ENCODE measurements around the gene UBAC2. TPM values are rescaled to one million over a fixed set of nuclear protein-coding genes. Genes with fewer than 3 reads are reported as not detected.
"Not testable (repeated sequence)": the region's sequence is repeated elsewhere in the genome, so short reads cannot be mapped to it uniquely, and the experiment has no call there.

UBAC2 gene
- total RNA-seq, 1 experiment from 2014 or later = 45.8 TPM

DNA sequence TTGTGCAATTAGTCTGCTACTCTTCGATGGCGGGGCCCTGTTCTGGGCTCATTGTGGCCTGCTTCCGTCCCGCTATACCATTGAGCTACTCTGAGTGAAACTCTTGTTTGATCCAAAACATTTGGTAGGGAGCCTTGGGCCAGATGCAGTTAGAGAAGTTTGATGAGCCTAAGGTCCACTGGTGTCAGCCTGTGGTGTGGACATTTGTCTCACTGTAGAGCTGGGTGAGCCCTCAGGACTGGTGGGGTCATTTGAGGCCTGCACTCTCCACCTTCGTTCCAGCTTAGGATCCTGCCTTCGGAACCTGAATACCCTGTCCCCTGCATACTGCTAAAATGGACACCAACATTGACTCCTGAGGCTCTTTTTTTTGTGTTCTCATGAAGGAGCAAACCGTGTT lies 6.9 kb downstream of the UBAC2 start:
- Histone ChIP-seq H3K27me3 (replicated peaks; ENCODE audit: insufficient read depth, low read depth, low read length, poor library complexity) (no peaks in the 10 kb centered on the region), H3K4me3 (ENCODE audit: low read depth, low read length, poor library complexity, severe bottlenecking) (no peak overlapping the region), H3K27ac (ENCODE audit: low read depth, low read length, poor library complexity, severe bottlenecking) (no peak overlapping the region), H3K4me1 (ENCODE audit: insufficient read depth, low read length, poor library complexity, severe bottlenecking) (no peaks in the 10 kb centered on the region), H3K9me3 (ENCODE audit: low read depth, low read length, poor library complexity, severe bottlenecking) (no peaks in the 10 kb centered on the region), H3K36me3 (ENCODE audit: insufficient read depth, low read length, poor library complexity, severe bottlenecking) (no peaks in the 10 kb centered on the region)
- CTCF ChIA-PET = no interaction called here
- POLR2A ChIA-PET (ENCODE audit: low non-redundant PET) = no interaction called here
- intact Hi-C loops (cut with micrococcal nuclease; ENCODE audit: unreplicated experiment) = no loop called here
- TF ChIP-seq, protein P1, sequence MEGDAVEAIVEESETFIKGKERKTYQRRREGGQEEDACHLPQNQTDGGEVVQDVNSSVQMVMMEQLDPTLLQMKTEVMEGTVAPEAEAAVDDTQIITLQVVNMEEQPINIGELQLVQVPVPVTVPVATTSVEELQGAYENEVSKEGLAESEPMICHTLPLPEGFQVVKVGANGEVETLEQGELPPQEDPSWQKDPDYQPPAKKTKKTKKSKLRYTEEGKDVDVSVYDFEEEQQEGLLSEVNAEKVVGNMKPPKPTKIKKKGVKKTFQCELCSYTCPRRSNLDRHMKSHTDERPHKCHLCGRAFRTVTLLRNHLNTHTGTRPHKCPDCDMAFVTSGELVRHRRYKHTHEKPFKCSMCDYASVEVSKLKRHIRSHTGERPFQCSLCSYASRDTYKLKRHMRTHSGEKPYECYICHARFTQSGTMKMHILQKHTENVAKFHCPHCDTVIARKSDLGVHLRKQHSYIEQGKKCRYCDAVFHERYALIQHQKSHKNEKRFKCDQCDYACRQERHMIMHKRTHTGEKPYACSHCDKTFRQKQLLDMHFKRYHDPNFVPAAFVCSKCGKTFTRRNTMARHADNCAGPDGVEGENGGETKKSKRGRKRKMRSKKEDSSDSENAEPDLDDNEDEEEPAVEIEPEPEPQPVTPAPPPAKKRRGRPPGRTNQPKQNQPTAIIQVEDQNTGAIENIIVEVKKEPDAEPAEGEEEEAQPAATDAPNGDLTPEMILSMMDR (conservative IDR thresholded peaks at IDR 0.05; ENCODE audit: low read depth, low read length) = no peak
- TF ChIP-seq EZH2 (IDR thresholded peaks at IDR 0.05; ENCODE audit: borderline replicate concordance, low read depth, low read length, poor library complexity, severe bottlenecking) = no peak
- no peak for DNase-seq (ENCODE audit: low spot score)
- no TSS peak for BruUV-seq (replicated peaks)

DNA sequence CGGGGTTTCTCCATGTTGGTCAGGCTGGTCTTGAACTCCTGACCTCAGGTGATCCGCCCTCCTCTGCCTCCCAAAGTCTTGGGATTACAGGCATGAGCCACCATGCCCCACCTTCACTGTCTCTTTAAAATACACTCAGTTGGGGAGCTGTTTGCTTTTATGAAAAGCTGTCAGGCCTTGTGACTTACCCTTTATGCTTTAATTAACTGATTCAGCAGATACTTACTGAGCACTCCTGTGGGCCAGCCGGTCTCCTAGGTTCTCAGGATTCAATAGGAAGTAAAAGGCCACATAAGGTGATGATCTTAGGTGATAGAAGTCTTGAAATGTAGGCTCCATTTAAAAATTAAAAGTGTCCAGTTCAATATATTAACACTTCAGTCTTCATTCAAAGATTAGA lies 7.5 kb downstream of the UBAC2 start:
- ChIA-PET CTCF (no interaction called here), POLR2A (ENCODE audit: low non-redundant PET) (no interaction called here)
- Histone ChIP-seq H3K9me3 (ENCODE audit: low read depth, low read length, poor library complexity, severe bottlenecking) (no peaks in the 10 kb centered on the region), H3K27ac (ENCODE audit: low read depth, low read length, poor library complexity, severe bottlenecking) (no peak overlapping the region), H3K36me3 (ENCODE audit: insufficient read depth, low read length, poor library complexity, severe bottlenecking) (no peaks in the 10 kb centered on the region), H3K4me3 (ENCODE audit: low read depth, low read length, poor library complexity, severe bottlenecking) (no peak overlapping the region), H3K27me3 (replicated peaks; ENCODE audit: insufficient read depth, low read depth, low read length, poor library complexity) (no peaks in the 10 kb centered on the region), H3K4me1 (ENCODE audit: insufficient read depth, low read length, poor library complexity, severe bottlenecking) (no peaks in the 10 kb centered on the region)
- BruUV-seq (replicated peaks) = no TSS peak
- TF ChIP-seq, protein P1 (conservative IDR thresholded peaks at IDR 0.05; ENCODE audit: low read depth, low read length) = no peak
- TF ChIP-seq EZH2 (IDR thresholded peaks at IDR 0.05; ENCODE audit: borderline replicate concordance, low read depth, low read length, poor library complexity, severe bottlenecking) = no peak
- DNase-seq (ENCODE audit: low spot score) = no peak
- intact Hi-C loops (cut with micrococcal nuclease; ENCODE audit: unreplicated experiment) = no loop called here

DNA sequence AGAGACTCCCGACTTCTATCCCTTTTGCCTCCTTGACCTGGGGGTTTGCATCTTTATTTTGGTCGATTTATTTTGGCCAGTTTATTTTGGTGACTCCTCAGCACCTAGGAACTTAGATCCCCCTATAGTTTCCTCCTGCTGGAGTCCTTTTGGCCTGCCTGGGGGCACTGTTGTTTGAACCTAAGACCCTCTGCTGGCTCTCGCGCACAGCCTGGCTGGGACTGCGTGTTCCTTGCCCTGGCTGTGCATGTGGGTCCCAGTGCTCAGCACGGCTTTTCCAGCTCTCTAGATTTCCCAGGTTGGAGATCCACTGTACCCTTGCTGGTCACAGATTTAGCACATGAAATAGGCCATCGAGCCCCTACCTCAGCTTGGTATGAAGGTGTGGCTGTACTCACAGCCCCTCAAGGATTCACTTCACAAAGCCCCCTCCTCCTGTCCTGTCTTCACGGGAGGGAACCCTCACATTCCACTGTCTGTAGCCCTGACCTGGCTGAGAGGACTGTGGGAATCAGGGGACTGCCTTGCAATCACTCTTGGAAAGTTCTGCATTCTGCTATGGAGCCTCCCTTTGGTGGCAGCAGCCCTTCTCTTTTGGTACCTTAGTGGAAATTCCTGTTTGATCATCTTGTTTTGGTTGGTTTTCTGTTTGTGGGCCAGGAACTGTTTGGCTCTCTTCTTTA lies 8.3 kb downstream of the UBAC2 start:
- H3K4me1 ChIP-seq (ENCODE audit: insufficient read depth, low read length, poor library complexity, severe bottlenecking) = no peaks in the 10 kb centered on the region
- TF ChIP-seq, protein P1 (conservative IDR thresholded peaks at IDR 0.05; ENCODE audit: low read depth, low read length) = no peak
- no peak for TF ChIP-seq EZH2 (IDR thresholded peaks at IDR 0.05; ENCODE audit: borderline replicate concordance, low read depth, low read length, poor library complexity, severe bottlenecking)
- intact Hi-C loops (cut with micrococcal nuclease; ENCODE audit: unreplicated experiment) = no loop called here
- POLR2A ChIA-PET (ENCODE audit: low non-redundant PET) = no interaction called here
- no peak for DNase-seq (ENCODE audit: low spot score)
- H3K27me3 ChIP-seq (replicated peaks; ENCODE audit: insufficient read depth, low read depth, low read length, poor library complexity) = no peaks in the 10 kb centered on the region
- no peaks in the 10 kb centered on the region for H3K36me3 ChIP-seq (ENCODE audit: insufficient read depth, low read length, poor library complexity, severe bottlenecking)
- no TSS peak for BruUV-seq (replicated peaks)
- H3K4me3 ChIP-seq (ENCODE audit: low read depth, low read length, poor library complexity, severe bottlenecking) = no peak overlapping the region
- H3K27ac ChIP-seq (ENCODE audit: low read depth, low read length, poor library complexity, severe bottlenecking) = no peak overlapping the region
- CTCF ChIA-PET = no interaction called here
- H3K9me3 ChIP-seq (ENCODE audit: low read depth, low read length, poor library complexity, severe bottlenecking) = no peaks in the 10 kb centered on the region

DNA sequence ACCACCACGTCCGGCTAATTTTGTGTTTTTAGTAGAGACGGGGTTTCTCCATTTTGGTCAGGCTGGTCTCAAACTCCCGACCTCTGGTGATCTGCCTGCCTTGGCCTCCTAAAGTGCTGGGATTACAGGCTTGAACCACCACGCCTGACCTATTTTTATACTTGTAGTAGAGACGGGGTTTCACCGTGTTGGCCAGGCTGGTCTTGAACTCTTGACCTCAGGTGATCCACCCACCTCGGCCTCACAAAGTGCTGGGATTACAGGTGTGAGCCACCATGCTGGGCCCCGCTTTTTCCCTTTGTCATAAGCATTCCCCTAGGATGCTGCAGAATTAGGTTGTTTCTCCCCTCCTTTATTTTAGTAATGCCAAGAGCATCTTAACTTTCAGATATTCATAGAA lies 10.0 kb downstream of the UBAC2 start:
- not testable (repeated sequence) for BruUV-seq (replicated peaks)

More for the DNA sequence above, 10.0 kb downstream of the UBAC2 start:
- CTCF ChIA-PET; H3K27ac ChIP-seq (ENCODE audit: low read depth, low read length, poor library complexity, severe bottlenecking); H3K4me3 ChIP-seq (ENCODE audit: low read depth, low read length, poor library complexity, severe bottlenecking); H3K9me3 ChIP-seq (ENCODE audit: low read depth, low read length, poor library complexity, severe bottlenecking); DNase-seq (ENCODE audit: low spot score); H3K36me3 ChIP-seq (ENCODE audit: insufficient read depth, low read length, poor library complexity, severe bottlenecking); intact Hi-C loops (cut with micrococcal nuclease; ENCODE audit: unreplicated experiment); H3K4me1 ChIP-seq (ENCODE audit: insufficient read depth, low read length, poor library complexity, severe bottlenecking); H3K27me3 ChIP-seq (replicated peaks; ENCODE audit: insufficient read depth, low read depth, low read length, poor library complexity); POLR2A ChIA-PET (ENCODE audit: low non-redundant PET): not testable (repeated sequence)
